ENCODE results near the gene MRTFA.

DNA sequence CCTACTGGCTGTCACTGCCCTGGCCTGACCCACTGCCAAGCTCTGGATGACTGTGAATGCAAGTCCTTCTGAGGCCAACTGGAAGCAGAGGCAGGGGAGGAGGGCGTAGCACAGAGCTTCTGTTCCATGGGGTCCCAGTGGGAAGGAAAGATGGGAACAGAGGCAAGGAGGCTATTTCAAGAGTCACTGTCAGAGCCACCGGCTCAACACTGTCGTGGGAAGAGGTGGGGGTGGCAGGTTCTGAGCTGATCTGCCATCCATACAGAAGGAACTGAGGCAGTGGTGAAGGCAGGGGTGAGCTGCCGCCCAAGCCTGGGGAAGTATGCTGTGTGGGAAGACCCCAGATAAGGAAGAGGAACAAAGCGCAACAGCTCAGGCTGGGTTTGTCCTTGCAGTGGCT lies 211.4 kb downstream of the MRTFA start:
- TF ChIP-seq ESRRA (CRISPR knock-in tag; IDR thresholded peaks at IDR 0.05; ENCODE audit: low read depth), result no peak
- no peak for TF ChIP-seq NCOR1 (IDR thresholded peaks at IDR 0.05; ENCODE audit: borderline replicate concordance, low read length)
- TF ChIP-seq, protein P1, sequence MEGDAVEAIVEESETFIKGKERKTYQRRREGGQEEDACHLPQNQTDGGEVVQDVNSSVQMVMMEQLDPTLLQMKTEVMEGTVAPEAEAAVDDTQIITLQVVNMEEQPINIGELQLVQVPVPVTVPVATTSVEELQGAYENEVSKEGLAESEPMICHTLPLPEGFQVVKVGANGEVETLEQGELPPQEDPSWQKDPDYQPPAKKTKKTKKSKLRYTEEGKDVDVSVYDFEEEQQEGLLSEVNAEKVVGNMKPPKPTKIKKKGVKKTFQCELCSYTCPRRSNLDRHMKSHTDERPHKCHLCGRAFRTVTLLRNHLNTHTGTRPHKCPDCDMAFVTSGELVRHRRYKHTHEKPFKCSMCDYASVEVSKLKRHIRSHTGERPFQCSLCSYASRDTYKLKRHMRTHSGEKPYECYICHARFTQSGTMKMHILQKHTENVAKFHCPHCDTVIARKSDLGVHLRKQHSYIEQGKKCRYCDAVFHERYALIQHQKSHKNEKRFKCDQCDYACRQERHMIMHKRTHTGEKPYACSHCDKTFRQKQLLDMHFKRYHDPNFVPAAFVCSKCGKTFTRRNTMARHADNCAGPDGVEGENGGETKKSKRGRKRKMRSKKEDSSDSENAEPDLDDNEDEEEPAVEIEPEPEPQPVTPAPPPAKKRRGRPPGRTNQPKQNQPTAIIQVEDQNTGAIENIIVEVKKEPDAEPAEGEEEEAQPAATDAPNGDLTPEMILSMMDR (CRISPR knock-in tag; IDR thresholded peaks at IDR 0.05), result no peak
- TF ChIP-seq, protein P2, sequence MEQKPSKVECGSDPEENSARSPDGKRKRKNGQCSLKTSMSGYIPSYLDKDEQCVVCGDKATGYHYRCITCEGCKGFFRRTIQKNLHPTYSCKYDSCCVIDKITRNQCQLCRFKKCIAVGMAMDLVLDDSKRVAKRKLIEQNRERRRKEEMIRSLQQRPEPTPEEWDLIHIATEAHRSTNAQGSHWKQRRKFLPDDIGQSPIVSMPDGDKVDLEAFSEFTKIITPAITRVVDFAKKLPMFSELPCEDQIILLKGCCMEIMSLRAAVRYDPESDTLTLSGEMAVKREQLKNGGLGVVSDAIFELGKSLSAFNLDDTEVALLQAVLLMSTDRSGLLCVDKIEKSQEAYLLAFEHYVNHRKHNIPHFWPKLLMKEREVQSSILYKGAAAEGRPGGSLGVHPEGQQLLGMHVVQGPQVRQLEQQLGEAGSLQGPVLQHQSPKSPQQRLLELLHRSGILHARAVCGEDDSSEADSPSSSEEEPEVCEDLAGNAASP (CRISPR knock-in tag; IDR thresholded peaks at IDR 0.05; ENCODE audit: borderline replicate concordance), result no peak
- TF ChIP-seq ZNF17 (CRISPR knock-in tag; IDR thresholded peaks at IDR 0.05), result no peak
- no peak for TF ChIP-seq EHMT2 (IDR thresholded peaks at IDR 0.05; ENCODE audit: borderline replicate concordance, low read depth, low read length)

All from HepG2 (cell line).